SK-N-SH (cell line): Measurements from ENCODE around the gene TMEM184C. TPM values are rescaled to one million over a fixed set of nuclear protein-coding genes. Genes with fewer than 3 reads are reported as not detected.

Experiments
- CTCF ChIA-PET: fragments of 300-600, 350-600 bp; formaldehyde crosslinking; extraction: SDS; loops from one replicate; lab custom pipeline; 2021; lab: Yijun Ruan, JAX
- POLR2A ChIA-PET: fragments of 350-600 bp; sonication (Branson Sonifier 250); formaldehyde crosslinking; extraction: SDS; loops from one replicate; lab custom pipeline; 2020; ENCODE audit warnings: antibody characterized with exemption, inconsistent platforms; lab: Yijun Ruan, JAX
- DNase-seq: peaks from one replicate; pipeline ENCODE4 v3.0.0; 2012
- H2AFZ ChIP-seq: fragments of 200-600 bp; sonication (generic); 2 replicates; pipeline ENCODE4 v1.8.1; 2016; ENCODE audit warnings: antibody characterized with exemption, mild to moderate bottlenecking, low read depth
- H3F3A ChIP-seq: fragments of 200-600 bp; sonication (generic); replicated peaks from 2 replicates; pipeline ENCODE3; 2016; ENCODE audit warnings: antibody characterized with exemption, mild to moderate bottlenecking; ENCODE audit not compliant: insufficient read depth
- H3K27ac ChIP-seq, 2 experiments: fragments of 200-500 bp in 1 of 2; fragments of 200-600 bp in 1 of 2; sonication (Bioruptor generic) in 1 of 2; sonication (generic), shearing (Covaris generic) in 1 of 2; 2 replicates each; pipeline versions ENCODE4 v1.5.1 to v1.6.1; 2014 to 2016; ENCODE audit warnings: low read depth in 2 of 2, inconsistent platforms in 1 of 2, low read length in 1 of 2, mild to moderate bottlenecking in 1 of 2, mixed read lengths in 1 of 2
- H3K27me3 ChIP-seq: fragments of 200-600 bp; sonication (generic), shearing (Covaris generic); 2 replicates; pipeline ENCODE4 v1.6.1; 2016; ENCODE audit warnings: mixed run types; ENCODE audit not compliant: insufficient read depth
- H3K36me3 ChIP-seq, 2 experiments: fragments of 200-500 bp in 1 of 2; fragments of 200-600 bp in 1 of 2; sonication (Bioruptor generic) in 1 of 2; sonication (generic) in 1 of 2; replicated peaks in 1 of 2; 2 replicates each; pipeline versions ENCODE3 to v1.5.1; 2014 to 2016; ENCODE audit warnings: low read length in 1 of 2, mild to moderate bottlenecking in 1 of 2; ENCODE audit not compliant: insufficient read depth in 2 of 2, control insufficient read depth in 1 of 2
- H3K4me1 ChIP-seq, 2 experiments: fragments of 200-500 bp in 1 of 2; fragments of 200-600 bp in 1 of 2; sonication (Bioruptor generic) in 1 of 2; sonication (generic), shearing (Covaris generic) in 1 of 2; 2 replicates each; pipeline versions ENCODE4 v1.5.1 to v1.6.1; 2014 to 2016; ENCODE audit warnings: low read depth in 1 of 2, low read length in 1 of 2, mixed run types in 1 of 2; ENCODE audit not compliant: insufficient read depth in 2 of 2, control insufficient read depth in 1 of 2
- H3K4me2 ChIP-seq: fragments of 200-600 bp; sonication (generic), shearing (Covaris generic); 2 replicates; pipeline ENCODE4 v1.6.1; 2017; ENCODE audit warnings: mixed run types
- H3K4me3 ChIP-seq, 2 experiments: fragments of 200-500 bp in 1 of 2; fragments of 200-600 bp in 1 of 2; sonication (Bioruptor generic) in 1 of 2; sonication (generic), shearing (Covaris generic) in 1 of 2; 2 replicates each; pipeline versions ENCODE4 v1.5.1 to v1.8.1; 2014 to 2016; ENCODE audit warnings: low read depth in 2 of 2, inconsistent platforms in 1 of 2, low read length in 1 of 2, mild to moderate bottlenecking in 1 of 2, mixed read lengths in 1 of 2, moderate library complexity in 1 of 2
- H3K79me2 ChIP-seq: fragments of 200-600 bp; sonication (generic); 2 replicates; pipeline ENCODE4 v1.8.1; 2017; ENCODE audit warnings: mild to moderate bottlenecking; ENCODE audit not compliant: insufficient read depth
- H3K9ac ChIP-seq: fragments of 200-600 bp; sonication (generic); 2 replicates; pipeline ENCODE4 v1.6.1; 2017; ENCODE audit warnings: mixed run types
- H3K9me2 ChIP-seq: fragments of 200-600 bp; sonication (generic); 2 replicates; pipeline ENCODE4 v1.6.1; 2017; ENCODE audit warnings: mixed run types
- H3K9me3 ChIP-seq: fragments of 200-600 bp; sonication (generic); 2 replicates; pipeline ENCODE4 v1.6.1; 2017; ENCODE audit warnings: mixed run types, mild to moderate bottlenecking, moderate library complexity
- H4K20me1 ChIP-seq: fragments of 200-600 bp; sonication (generic); 2 replicates; pipeline ENCODE4 v1.6.1; 2017; ENCODE audit warnings: mild to moderate bottlenecking, mixed run types; ENCODE audit not compliant: insufficient read depth
- CHD2 ChIP-seq: fragments of 150-350 bp; IDR thresholded peaks from 2 replicates; pipeline ENCODE4 v1.6.1; 2018; ENCODE audit warnings: low read length; ENCODE audit not compliant: partially characterized antibody
- ELF1 ChIP-seq: IDR thresholded peaks from 2 replicates; pipeline ENCODE4 v1.4.0; 2012
- EP300 ChIP-seq, 2 experiments: IDR thresholded peaks; 2 replicates each; pipeline versions ENCODE4 v1.4.0 to v1.6.1; 2012; ENCODE audit warnings: borderline replicate concordance in 1 of 2, low read depth in 1 of 2, low read length in 1 of 2
- EZH2phosphoT487 ChIP-seq: fragments of 200-600 bp; sonication (generic); IDR thresholded peaks from 2 replicates; pipeline ENCODE4 v1.6.1; 2017; ENCODE audit warnings: low read depth, mixed run types, mild to moderate bottlenecking, antibody characterized with exemption, moderate library complexity, borderline replicate concordance
- FOSL2 ChIP-seq: IDR thresholded peaks from 2 replicates; pipeline ENCODE4 v1.4.0; 2012; ENCODE audit warnings: low read depth, mild to moderate bottlenecking, moderate library complexity, borderline replicate concordance
- FOXM1 ChIP-seq: IDR thresholded peaks from 2 replicates; pipeline ENCODE4 v1.4.0; 2012; ENCODE audit warnings: low read depth, mild to moderate bottlenecking
- MAX ChIP-seq: IDR thresholded peaks from 2 replicates; pipeline ENCODE4 v1.4.0; 2012; ENCODE audit warnings: low read depth
- RCOR1 ChIP-seq: fragments of 150-350 bp; IDR thresholded peaks from 2 replicates; pipeline ENCODE4 v1.6.1; 2017; ENCODE audit warnings: antibody characterized with exemption, low read length
- RFX5 ChIP-seq: IDR thresholded peaks from 2 replicates; pipeline ENCODE4 v1.6.1; 2012; ENCODE audit warnings: mild to moderate bottlenecking, improper control_type of control experiment, low read length
- RXRA ChIP-seq: IDR thresholded peaks from 2 replicates; pipeline ENCODE4 v1.4.0; 2012; ENCODE audit warnings: low read depth, mild to moderate bottlenecking, borderline replicate concordance
- SIN3A ChIP-seq: IDR thresholded peaks from 2 replicates; pipeline ENCODE4 v1.6.1; 2012; ENCODE audit warnings: low read depth, mild to moderate bottlenecking, low read length, moderate library complexity, borderline replicate concordance
- SMC3 ChIP-seq: IDR thresholded peaks from 2 replicates; pipeline ENCODE4 v1.6.1; 2012; ENCODE audit warnings: low read depth, low read length, improper control_type of control experiment
- TAF1 ChIP-seq: IDR thresholded peaks from 2 replicates; pipeline ENCODE4 v1.6.1; 2012; ENCODE audit warnings: low read depth, mild to moderate bottlenecking, low read length, moderate library complexity, borderline replicate concordance
- TCF12 ChIP-seq: IDR thresholded peaks from 2 replicates; pipeline ENCODE4 v1.4.0; 2012
- YY1 ChIP-seq: IDR thresholded peaks from 2 replicates; pipeline ENCODE4 v1.4.0; 2012; ENCODE audit warnings: low read depth, mild to moderate bottlenecking
- WGBS: methylation state at CpG from one replicate; pipeline ENCODE4 v1.1.6; 2017; ENCODE audit warnings: low lambda C conversion rate; 5-methylcytosine and 5-hydroxymethylcytosine counted together
- polyA plus RNA-seq, 3 experiments: library from polyadenylated mRNA; depleted of rRNA; stranded (reverse); fragments of >200 nt; gene quantifications; 2 replicates each; pipeline ENCODE4 v1.2.3, GENCODE V29; 2012

TMEM184C gene
- polyA plus RNA-seq, 1 of the 3 experiments (the other 2 are of a cell fraction) = 17.5 TPM

GRCh38 chr4:147678106-147678505 is 60.9 kb downstream of the TMEM184C start:
- 84% methylated on average over 5 of the region's 5 CpGs for WGBS
- Histone ChIP-seq H3K4me2 (no peak overlapping the region), H3K27me3 (no peaks in the 10 kb centered on the region), H2AFZ (no peak overlapping the region), H3K4me1 (peaks cover 3 to 5% of the 10 kb centered on the region in 2 experiments; a peak in 3 of 4 replicates), H3K9ac (no peak overlapping the region), H3K4me3 (no peak overlapping the region), H3K79me2 (peaks cover 32% of the 10 kb centered on the region; the same call in 1 of the 2 replicates), H4K20me1 (no peaks in the 10 kb centered on the region), H3K9me2 (no peaks in the 10 kb centered on the region), H3K27ac (no peak overlapping the region), H3F3A (peaks cover 3% of the 10 kb centered on the region), H3K9me3 (no peaks in the 10 kb centered on the region), H3K36me3 (peaks cover 14 to 17% of the 10 kb centered on the region in 2 experiments)
- ChIA-PET CTCF (interaction anchor here (1.2 to 3.3 kb wide), 2 partner anchors 13 to 188 kb away, joined by 3 to 19 read pairs; no protein-coding TSS in a partner anchor), POLR2A (no interaction called here)
- TF ChIP-seq FOSL2 (no peak), YY1 (no peak), ELF1 (no peak), CHD2 (no peak), RCOR1 (no peak), FOXM1 (no peak), EP300 (IDR thresholded peaks at IDR 0.05; ENCODE audit: borderline replicate concordance in 1 of 2, low read depth in 1 of 2, low read length in 1 of 2) (no peak), SIN3A (no peak), RXRA (no peak), SMC3 (no peak), EZH2phosphoT487 (no peak)
- DNase-seq = no peak

GRCh38 chr4:147678796-147679549 is 61.8 kb downstream of the TMEM184C start:
- no peaks in the 10 kb centered on the region for H3K9me2 ChIP-seq
- no peaks in the 10 kb centered on the region for H4K20me1 ChIP-seq
- peaks cover 40% of the 10 kb centered on the region; the same call in 1 of the 2 replicates for H3K79me2 ChIP-seq
- no peak for DNase-seq
- WGBS = over 99% methylated on average over 12 of the region's 12 CpGs
- no peak overlapping the region for H3K27ac ChIP-seq
- H3K4me1 ChIP-seq = peaks cover 3 to 5% of the 10 kb centered on the region in 2 experiments; a peak in 3 of 4 replicates
- H3K27me3 ChIP-seq = no peaks in the 10 kb centered on the region
- POLR2A ChIA-PET = no interaction called here
- H3F3A ChIP-seq = peaks cover 3% of the 10 kb centered on the region
- H3K9me3 ChIP-seq = no peaks in the 10 kb centered on the region
- no peak overlapping the region for H3K4me2 ChIP-seq
- no peak overlapping the region for H3K9ac ChIP-seq
- H2AFZ ChIP-seq = no peak overlapping the region
- H3K36me3 ChIP-seq = peaks cover 13% of the 10 kb centered on the region in 2 experiments
- TF ChIP-seq EP300 (IDR thresholded peaks at IDR 0.05; ENCODE audit: borderline replicate concordance in 1 of 2, low read depth in 1 of 2, low read length in 1 of 2) (no peak), TAF1 (no peak), RFX5 (no peak), RCOR1 (no peak), TCF12 (no peak), YY1 (no peak), MAX (no peak)
- TF ChIP-seq, all 33 proteins: peak for 0
- CTCF ChIA-PET = interaction anchor here (1.2 to 3.3 kb wide), 2 partner anchors 14 to 188 kb away, joined by 3 to 19 read pairs; no protein-coding TSS in a partner anchor
- no peak overlapping the region for H3K4me3 ChIP-seq
